Hepatocyte (in vitro differentiated cells): ENCODE measurements around the gene EPAS1. TPM values are rescaled to one million over a fixed set of nuclear protein-coding genes. Genes with fewer than 3 reads are reported as not detected.

Experiments used
- DNase-seq: peaks from one replicate; pipeline ENCODE4 v3.0.0-alpha.2; 2016; ENCODE audit warnings: low spot score
- H2AFZ ChIP-seq: fragments of 200-600 bp; sonication (generic); 2 replicates; pipeline ENCODE4 v1.6.0; 2016; ENCODE audit warnings: antibody characterized with exemption, mild to moderate bottlenecking
- H3K27ac ChIP-seq: fragments of 200-600 bp; sonication (generic); 2 replicates; pipeline ENCODE4 v1.5.1; 2016; ENCODE audit warnings: mild to moderate bottlenecking
- H3K27me3 ChIP-seq: fragments of 200-600 bp; sonication (generic); 2 replicates; pipeline ENCODE4 v1.6.1; 2016
- H3K36me3 ChIP-seq: fragments of 200-600 bp; sonication (generic); replicated peaks from 2 replicates; pipeline ENCODE4 v1.5.1; 2016; ENCODE audit warnings: low read depth; ENCODE audit not compliant: insufficient read depth
- H3K4me1 ChIP-seq: fragments of 200-600 bp; sonication (generic); 2 replicates; pipeline ENCODE4 v1.5.1; 2016; ENCODE audit warnings: mild to moderate bottlenecking, moderate library complexity; ENCODE audit not compliant: insufficient read depth
- H3K4me2 ChIP-seq: fragments of 200-600 bp; sonication (generic); 2 replicates; pipeline ENCODE4 v1.6.0; 2016
- H3K4me3 ChIP-seq: fragments of 200-600 bp; sonication (generic); 2 replicates; pipeline ENCODE4 v1.5.1; 2016; ENCODE audit warnings: mild to moderate bottlenecking
- H3K79me2 ChIP-seq: fragments of 200-600 bp; sonication (generic); 2 replicates; pipeline ENCODE4 v1.6.0; 2017; ENCODE audit warnings: mild to moderate bottlenecking
- H3K9me2 ChIP-seq: fragments of 200-600 bp; sonication (generic); replicated peaks from 2 replicates; pipeline ENCODE4 v1.6.0; 2017; ENCODE audit warnings: mild to moderate bottlenecking; ENCODE audit not compliant: insufficient read depth
- H3K9me3 ChIP-seq: fragments of 200-600 bp; sonication (generic); 2 replicates; pipeline ENCODE4 v1.5.1; 2016; ENCODE audit warnings: low read depth, mild to moderate bottlenecking
- H4K20me1 ChIP-seq: fragments of 200-600 bp; sonication (generic); 2 replicates; pipeline ENCODE4 v1.6.0; 2016; ENCODE audit warnings: mild to moderate bottlenecking; ENCODE audit not compliant: insufficient read depth, poor library complexity, severe bottlenecking
- EZH2 ChIP-seq: fragments of 200-600 bp; sonication (generic); IDR thresholded peaks from 2 replicates; pipeline ENCODE4 v1.6.1; 2016; ENCODE audit warnings: antibody characterized with exemption, mild to moderate bottlenecking, borderline replicate concordance
- EZH2phosphoT487 ChIP-seq: fragments of 200-600 bp; sonication (generic); IDR thresholded peaks from one replicate; pipeline ENCODE4 v1.6.1; 2018; ENCODE audit warnings: antibody characterized with exemption, mild to moderate bottlenecking, low read depth, moderate library complexity; ENCODE audit not compliant: unreplicated experiment, severe bottlenecking
- WGBS: methylation state at CpG from one replicate; pipeline ENCODE4 v1.1.6; 2016; ENCODE audit warnings: low lambda C conversion rate; ENCODE audit errors: missing lambda C conversion rate; 5-methylcytosine and 5-hydroxymethylcytosine counted together
- polyA plus RNA-seq: library from polyadenylated mRNA; unstranded; fragments of >200 nt; fragmentation: Nextera tagmentation; extraction: Ambion mirVana; gene quantifications from 2 replicates; pipeline ENCODE4 v1.2.1, GENCODE V29; 2016
- total RNA-seq: library from RNA; depleted of rRNA; stranded (reverse); fragments of >200 nt; gene quantifications from 2 replicates; pipeline ENCODE4 v1.2.3, GENCODE V29; 2014
- TF ChIP-seq, protein P1 (sequence below): fragments of 200-600 bp; sonication (generic); IDR thresholded peaks from 2 replicates; pipeline ENCODE4 v1.5.1; 2016; ENCODE audit warnings: antibody characterized with exemption, mild to moderate bottlenecking; ENCODE audit not compliant: poor library complexity

EPAS1 gene
- total and polyA plus RNA-seq, 2 experiments from 2014 or later, result 112 to 115 TPM

GRCh38 chr2:46376586-46376985 lies 79.4 kb downstream of the EPAS1 start:
- Histone ChIP-seq H3K27ac (no peak overlapping the region), H3K79me2 (no peaks in the 10 kb centered on the region), H2AFZ (no peak overlapping the region), H3K27me3 (no peaks in the 10 kb centered on the region), H3K36me3 (no peaks in the 10 kb centered on the region), H4K20me1 (no peaks in the 10 kb centered on the region), H3K9me3 (no peaks in the 10 kb centered on the region), H3K4me2 (no peak overlapping the region), H3K4me3 (no peak overlapping the region), H3K4me1 (peaks cover 9% of the 10 kb centered on the region), H3K9me2 (no peaks in the 10 kb centered on the region)
- 81% methylated on average over 7 of the region's 7 CpGs for WGBS
- TF ChIP-seq EZH2phosphoT487 (no peak), EZH2 (no peak)
- no peak for DNase-seq

DNA sequence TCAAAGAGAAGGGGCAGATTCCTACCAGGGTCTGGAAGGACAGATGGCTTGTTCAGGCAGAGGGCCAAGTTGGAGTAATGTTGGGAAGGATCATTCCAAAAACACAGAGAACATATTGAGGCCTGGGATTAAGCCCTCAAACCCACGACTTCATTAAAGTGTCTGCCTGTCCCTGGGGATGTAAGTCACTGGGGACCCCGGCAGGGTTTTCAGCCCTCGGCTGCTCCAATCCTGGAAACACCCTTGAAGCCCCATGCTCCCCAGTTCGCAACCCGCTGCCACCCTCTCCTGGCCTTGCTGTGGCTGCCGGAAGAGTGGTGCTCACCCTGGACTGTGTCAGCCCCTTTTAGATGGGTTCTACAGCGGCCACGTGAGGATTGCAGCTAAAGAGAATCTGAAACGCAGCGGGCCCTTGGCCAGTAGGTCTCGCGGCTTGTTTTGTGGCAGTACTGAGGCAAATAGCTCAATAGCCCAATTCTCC lies 79.9 kb downstream of the EPAS1 start:
- H4K20me1 ChIP-seq, result no peaks in the 10 kb centered on the region
- H3K36me3 ChIP-seq, result no peaks in the 10 kb centered on the region
- H2AFZ ChIP-seq, result no peak overlapping the region
- no peaks in the 10 kb centered on the region for H3K27me3 ChIP-seq
- H3K9me3 ChIP-seq, result no peaks in the 10 kb centered on the region
- H3K4me1 ChIP-seq, result peaks cover 9% of the 10 kb centered on the region
- H3K4me3 ChIP-seq, result no peak overlapping the region
- DNase-seq, result no peak
- 83% methylated on average over 12 of the region's 12 CpGs for WGBS
- H3K4me2 ChIP-seq, result no peak overlapping the region
- no peaks in the 10 kb centered on the region for H3K9me2 ChIP-seq
- TF ChIP-seq, protein P1, sequence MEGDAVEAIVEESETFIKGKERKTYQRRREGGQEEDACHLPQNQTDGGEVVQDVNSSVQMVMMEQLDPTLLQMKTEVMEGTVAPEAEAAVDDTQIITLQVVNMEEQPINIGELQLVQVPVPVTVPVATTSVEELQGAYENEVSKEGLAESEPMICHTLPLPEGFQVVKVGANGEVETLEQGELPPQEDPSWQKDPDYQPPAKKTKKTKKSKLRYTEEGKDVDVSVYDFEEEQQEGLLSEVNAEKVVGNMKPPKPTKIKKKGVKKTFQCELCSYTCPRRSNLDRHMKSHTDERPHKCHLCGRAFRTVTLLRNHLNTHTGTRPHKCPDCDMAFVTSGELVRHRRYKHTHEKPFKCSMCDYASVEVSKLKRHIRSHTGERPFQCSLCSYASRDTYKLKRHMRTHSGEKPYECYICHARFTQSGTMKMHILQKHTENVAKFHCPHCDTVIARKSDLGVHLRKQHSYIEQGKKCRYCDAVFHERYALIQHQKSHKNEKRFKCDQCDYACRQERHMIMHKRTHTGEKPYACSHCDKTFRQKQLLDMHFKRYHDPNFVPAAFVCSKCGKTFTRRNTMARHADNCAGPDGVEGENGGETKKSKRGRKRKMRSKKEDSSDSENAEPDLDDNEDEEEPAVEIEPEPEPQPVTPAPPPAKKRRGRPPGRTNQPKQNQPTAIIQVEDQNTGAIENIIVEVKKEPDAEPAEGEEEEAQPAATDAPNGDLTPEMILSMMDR, result no peak
- no peak for TF ChIP-seq EZH2phosphoT487
- no peak for TF ChIP-seq EZH2
- no peaks in the 10 kb centered on the region for H3K79me2 ChIP-seq
- H3K27ac ChIP-seq, result no peak overlapping the region

DNA sequence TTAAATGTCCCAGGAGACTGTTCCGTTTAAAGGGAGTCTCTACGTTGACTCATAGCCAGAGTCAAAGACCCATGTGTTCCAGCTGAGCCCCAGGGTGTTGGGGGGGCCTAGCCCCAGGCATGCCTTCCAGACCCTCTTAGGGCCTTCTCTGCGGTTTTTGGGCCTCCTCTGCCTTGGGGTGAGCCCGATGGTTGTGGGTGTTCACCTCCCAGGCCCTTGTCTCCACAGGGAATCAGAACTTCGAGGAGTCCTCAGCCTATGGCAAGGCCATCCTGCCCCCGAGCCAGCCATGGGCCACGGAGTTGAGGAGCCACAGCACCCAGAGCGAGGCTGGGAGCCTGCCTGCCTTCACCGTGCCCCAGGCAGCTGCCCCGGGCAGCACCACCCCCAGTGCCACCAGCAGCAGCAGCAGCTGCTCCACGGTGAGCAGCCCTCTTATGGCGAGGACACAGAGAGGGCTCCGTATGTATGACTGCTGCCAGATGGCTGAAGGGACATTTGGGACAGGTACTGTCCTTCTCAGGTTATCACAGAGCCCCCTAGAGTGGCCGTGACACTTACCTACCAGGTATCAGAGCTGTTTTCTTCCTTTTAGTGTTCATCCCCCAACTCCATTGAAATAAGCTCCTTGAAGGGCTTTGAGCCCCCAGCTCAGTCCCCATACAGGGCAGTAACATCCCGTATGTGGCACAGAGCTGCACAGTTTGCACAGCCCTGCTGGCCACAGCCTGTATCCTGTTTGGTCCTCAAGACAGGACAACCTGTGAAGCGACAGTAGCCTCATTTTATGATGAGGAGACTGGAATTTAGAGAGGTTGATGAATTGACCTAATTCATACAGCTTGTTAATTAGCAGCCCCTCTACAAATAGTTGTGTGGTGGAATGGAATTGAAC lies 80.7 kb downstream of the EPAS1 start:
- Histone ChIP-seq H3K4me1 (peaks cover 9% of the 10 kb centered on the region), H4K20me1 (no peaks in the 10 kb centered on the region), H3K27ac (no peak overlapping the region), H3K79me2 (no peaks in the 10 kb centered on the region), H2AFZ (no peak overlapping the region), H3K4me2 (no peak overlapping the region), H3K27me3 (no peaks in the 10 kb centered on the region), H3K9me2 (no peaks in the 10 kb centered on the region), H3K36me3 (no peaks in the 10 kb centered on the region), H3K9me3 (no peaks in the 10 kb centered on the region), H3K4me3 (no peak overlapping the region)
- TF ChIP-seq EZH2 (no peak), EZH2phosphoT487 (no peak)
- TF ChIP-seq, protein P1, result no peak
- DNase-seq, result no peak
- whole genome bisulfite sequencing, result 97% methylated on average over 16 of the region's 16 CpGs

- WGBS, result 80% methylated on average over 3 of the region's 3 CpGs
- H3K36me3 ChIP-seq, result no peaks in the 10 kb centered on the region
Observed at GRCh38 chr2:46378616-46379015, 81.4 kb downstream of the EPAS1 start.

More at GRCh38 chr2:46378616-46379015, 81.4 kb downstream of the EPAS1 start:
- Histone ChIP-seq H3K4me1 (peaks cover 9% of the 10 kb centered on the region), H3K4me3 (no peak overlapping the region), H3K9me3 (no peaks in the 10 kb centered on the region), H3K27ac (no peak overlapping the region), H3K4me2 (peak overlapping the region; percentile 3), H3K27me3 (no peaks in the 10 kb centered on the region), H3K79me2 (no peaks in the 10 kb centered on the region), H2AFZ (no peak overlapping the region), H4K20me1 (no peaks in the 10 kb centered on the region), H3K9me2 (no peaks in the 10 kb centered on the region)
- no peak for TF ChIP-seq EZH2
- TF ChIP-seq, protein P1, result no peak
- no peak for TF ChIP-seq EZH2phosphoT487
- DNase-seq, result no peak
